ENCODE data around the gene NUP58.

Gene NUP58

GRCh38 chr13:25375727-25376358 lies 74.4 kb downstream of the NUP58 start:
- TF ChIP-seq BACH2 (CRISPR knock-in tag; IDR thresholded peaks at IDR 0.05; ENCODE audit: borderline replicate concordance) (no peak), ISL1 (CRISPR knock-in tag; IDR thresholded peaks at IDR 0.05) (no peak), ZNF70 (CRISPR knock-in tag; IDR thresholded peaks at IDR 0.05) (no peak), ZNF565 (CRISPR knock-in tag; conservative IDR thresholded peaks at IDR 0.05; ENCODE audit: low read depth) (no peak), PPARA (CRISPR knock-in tag; IDR thresholded peaks at IDR 0.05; ENCODE audit: borderline replicate concordance) (no peak), OSR1 (CRISPR knock-in tag; IDR thresholded peaks at IDR 0.05) (no peak), ZNF8 (CRISPR knock-in tag; IDR thresholded peaks at IDR 0.05) (no peak), CSRNP3 (CRISPR knock-in tag; IDR thresholded peaks at IDR 0.05) (no peak), SNAI2 (CRISPR knock-in tag; IDR thresholded peaks at IDR 0.05) (no peak), POU6F1 (CRISPR knock-in tag; IDR thresholded peaks at IDR 0.05; ENCODE audit: borderline replicate concordance, low read depth) (no peak), RARB (CRISPR knock-in tag; IDR thresholded peaks at IDR 0.05) (no peak), TOX (CRISPR knock-in tag; IDR thresholded peaks at IDR 0.05; ENCODE audit: borderline replicate concordance) (no peak)
- peak; percentile 65 for ATAC-seq

GRCh38 chr13:25377244-25377962 lies 76.0 kb downstream of the NUP58 start:
- TF ChIP-seq ZFP30 (CRISPR knock-in tag; IDR thresholded peaks at IDR 0.05), result no peak
- no peak for TF ChIP-seq POU6F1 (CRISPR knock-in tag; IDR thresholded peaks at IDR 0.05; ENCODE audit: borderline replicate concordance, low read depth)
- TF ChIP-seq RARB (CRISPR knock-in tag; IDR thresholded peaks at IDR 0.05), result no peak
- TF ChIP-seq, protein P1, sequence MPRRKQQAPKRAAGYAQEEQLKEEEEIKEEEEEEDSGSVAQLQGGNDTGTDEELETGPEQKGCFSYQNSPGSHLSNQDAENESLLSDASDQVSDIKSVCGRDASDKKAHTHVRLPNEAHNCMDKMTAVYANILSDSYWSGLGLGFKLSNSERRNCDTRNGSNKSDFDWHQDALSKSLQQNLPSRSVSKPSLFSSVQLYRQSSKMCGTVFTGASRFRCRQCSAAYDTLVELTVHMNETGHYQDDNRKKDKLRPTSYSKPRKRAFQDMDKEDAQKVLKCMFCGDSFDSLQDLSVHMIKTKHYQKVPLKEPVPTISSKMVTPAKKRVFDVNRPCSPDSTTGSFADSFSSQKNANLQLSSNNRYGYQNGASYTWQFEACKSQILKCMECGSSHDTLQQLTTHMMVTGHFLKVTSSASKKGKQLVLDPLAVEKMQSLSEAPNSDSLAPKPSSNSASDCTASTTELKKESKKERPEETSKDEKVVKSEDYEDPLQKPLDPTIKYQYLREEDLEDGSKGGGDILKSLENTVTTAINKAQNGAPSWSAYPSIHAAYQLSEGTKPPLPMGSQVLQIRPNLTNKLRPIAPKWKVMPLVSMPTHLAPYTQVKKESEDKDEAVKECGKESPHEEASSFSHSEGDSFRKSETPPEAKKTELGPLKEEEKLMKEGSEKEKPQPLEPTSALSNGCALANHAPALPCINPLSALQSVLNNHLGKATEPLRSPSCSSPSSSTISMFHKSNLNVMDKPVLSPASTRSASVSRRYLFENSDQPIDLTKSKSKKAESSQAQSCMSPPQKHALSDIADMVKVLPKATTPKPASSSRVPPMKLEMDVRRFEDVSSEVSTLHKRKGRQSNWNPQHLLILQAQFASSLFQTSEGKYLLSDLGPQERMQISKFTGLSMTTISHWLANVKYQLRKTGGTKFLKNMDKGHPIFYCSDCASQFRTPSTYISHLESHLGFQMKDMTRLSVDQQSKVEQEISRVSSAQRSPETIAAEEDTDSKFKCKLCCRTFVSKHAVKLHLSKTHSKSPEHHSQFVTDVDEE (CRISPR knock-in tag; IDR thresholded peaks at IDR 0.05), result no peak
- no peak for TF ChIP-seq SNAI2 (CRISPR knock-in tag; IDR thresholded peaks at IDR 0.05)
- no peak for ATAC-seq

DNA sequence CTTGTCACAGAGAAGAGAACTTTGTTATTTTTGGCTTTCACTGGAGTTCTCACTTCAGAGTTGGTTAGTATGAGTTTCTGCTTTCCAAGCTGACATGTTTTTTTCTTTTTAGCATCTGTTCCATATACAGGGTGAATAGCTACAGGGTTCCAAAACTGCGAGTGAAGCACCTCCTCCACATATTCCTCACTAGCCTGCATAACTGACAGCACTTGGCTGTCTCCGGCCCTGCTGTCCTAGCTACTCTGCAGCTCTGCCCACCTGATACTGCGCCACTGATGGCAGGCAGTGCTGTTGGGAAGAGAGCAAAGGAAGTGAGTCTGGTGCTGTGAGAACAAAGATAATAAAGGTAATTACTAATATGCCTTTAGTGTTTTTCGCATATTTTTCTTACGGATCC lies 77.1 kb downstream of the NUP58 start:
- TF ChIP-seq ZFP3 (CRISPR knock-in tag; IDR thresholded peaks at IDR 0.05), result no peak
- TF ChIP-seq ESRRG (CRISPR knock-in tag; IDR thresholded peaks at IDR 0.05), result no peak
- TF ChIP-seq BACH2 (CRISPR knock-in tag; IDR thresholded peaks at IDR 0.05; ENCODE audit: borderline replicate concordance), result no peak
- ATAC-seq, result no peak

DNA sequence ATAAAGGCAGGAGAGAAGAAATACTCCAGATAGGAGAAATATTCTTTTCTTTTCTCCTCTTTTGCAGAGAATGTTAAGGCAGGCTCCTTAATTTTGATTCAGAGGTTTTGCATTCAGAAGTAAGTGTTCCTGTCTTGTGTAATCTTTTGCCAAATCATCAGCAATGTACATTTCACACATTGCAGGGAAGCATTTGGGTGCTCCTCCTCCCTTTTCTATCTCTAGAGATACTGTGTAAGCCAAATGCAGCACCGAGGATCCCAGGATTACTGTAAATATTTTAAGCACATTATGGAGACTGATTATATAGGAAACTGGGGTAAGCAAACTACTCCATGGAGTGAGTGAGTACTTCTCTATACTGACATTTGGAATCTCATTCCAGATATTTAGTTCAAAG lies 77.6 kb downstream of the NUP58 start:
- no peak for TF ChIP-seq RARB (CRISPR knock-in tag; IDR thresholded peaks at IDR 0.05)
- no peak for TF ChIP-seq ZNF70 (CRISPR knock-in tag; IDR thresholded peaks at IDR 0.05)
- TF ChIP-seq ARNTL (CRISPR knock-in tag; IDR thresholded peaks at IDR 0.05; ENCODE audit: borderline replicate concordance, low read depth), result no peak
- no peak for TF ChIP-seq PATZ1 (CRISPR knock-in tag; IDR thresholded peaks at IDR 0.05; ENCODE audit: borderline replicate concordance)
- no peak for TF ChIP-seq ZFP3 (CRISPR knock-in tag; IDR thresholded peaks at IDR 0.05)
- ATAC-seq, result no peak

All from SK-N-SH treated with all-trans-retinoic acid at 6 μM for 48 hours (cell line).